ENCODE data around the gene MRPL36.
"Not testable (repeated sequence)": the region's sequence is repeated elsewhere in the genome, so short reads cannot be mapped to it uniquely, and the experiment has no call there.

The MRPL36 gene

GRCh38 chr5:1799602-1800471 lies at the start of gene MRPL36:
MRPL36 (minus strand) TSS chr5:1799837; CDS start chr5:1798935, 902 bp downstream.
- in situ Hi-C loops (cut with HindIII; ENCODE audit: low sequenced_read_pairs): no loop called here
- peak within 1 kb of the TSS; percentile 91 for H3K4me3 ChIP-seq (ENCODE audit: low read depth, low read length)
- no peak for TF ChIP-seq CTCF (IDR thresholded peaks at IDR 0.05; ENCODE audit: low read depth, low read length, missing control alignments)
- peak; percentile 69 for DNase-seq (ENCODE audit: low read depth)

- no peak for DNase-seq (ENCODE audit: low read depth)
- no peak for TF ChIP-seq CTCF (IDR thresholded peaks at IDR 0.05; ENCODE audit: low read depth, low read length, missing control alignments)
- in situ Hi-C loops (cut with HindIII; ENCODE audit: low sequenced_read_pairs): no loop called here
- H3K4me3 ChIP-seq (ENCODE audit: low read depth, low read length): no peak overlapping the region
These were observed 48.0 kb upstream of the MRPL36 start for GRCh38 chr5:1847611-1848010.

- no peak overlapping the region for H3K4me3 ChIP-seq (ENCODE audit: low read depth, low read length)
- no peak for DNase-seq (ENCODE audit: low read depth)
- no peak for TF ChIP-seq CTCF (IDR thresholded peaks at IDR 0.05; ENCODE audit: low read depth, low read length, missing control alignments)
- in situ Hi-C loops (cut with HindIII; ENCODE audit: low sequenced_read_pairs): no loop called here
These were observed 47.4 kb upstream of the MRPL36 start for GRCh38 chr5:1847056-1847455.

GRCh38 chr5:1846583-1846982 lies 46.9 kb upstream of the MRPL36 start:
- in situ Hi-C loops (cut with HindIII; ENCODE audit: low sequenced_read_pairs): no loop called here
- no peak overlapping the region for H3K4me3 ChIP-seq (ENCODE audit: low read depth, low read length)
- no peak for TF ChIP-seq CTCF (IDR thresholded peaks at IDR 0.05; ENCODE audit: low read depth, low read length, missing control alignments)
- no peak for DNase-seq (ENCODE audit: low read depth)

GRCh38 chr5:1845696-1846095 lies 46.1 kb upstream of the MRPL36 start:
- no peak for DNase-seq (ENCODE audit: low read depth)
- in situ Hi-C loops (cut with HindIII; ENCODE audit: low sequenced_read_pairs): no loop called here
- H3K4me3 ChIP-seq (ENCODE audit: low read depth, low read length): no peak overlapping the region
- no peak for TF ChIP-seq CTCF (IDR thresholded peaks at IDR 0.05; ENCODE audit: low read depth, low read length, missing control alignments)

GRCh38 chr5:1844708-1845436 lies 45.2 kb upstream of the MRPL36 start:
- TF ChIP-seq CTCF (IDR thresholded peaks at IDR 0.05; ENCODE audit: low read depth, low read length, missing control alignments): no peak
- DNase-seq (ENCODE audit: low read depth): no peak
- no peak overlapping the region for H3K4me3 ChIP-seq (ENCODE audit: low read depth, low read length)
- in situ Hi-C loops (cut with HindIII; ENCODE audit: low sequenced_read_pairs): no loop called here

- H3K4me3 ChIP-seq (ENCODE audit: low read depth, low read length); in situ Hi-C loops (cut with HindIII; ENCODE audit: low sequenced_read_pairs); DNase-seq (ENCODE audit: low read depth): not testable (repeated sequence)
These were observed 44.1 kb upstream of the MRPL36 start for GRCh38 chr5:1843761-1844160.
